ENCODE measurements around the gene PTK6. TPM values are rescaled to one million over a fixed set of nuclear protein-coding genes. Genes with fewer than 3 reads are reported as not detected.

Gene PTK6
- total and polyA plus RNA-seq, 8 donors = 0.61 to 4.5 (median 1.2) TPM

GRCh38 chr20:63580796-63581461 is 43.8 kb upstream of the PTK6 start:
- no peak overlapping the region for H3K4me3 ChIP-seq
- H3K36me3 ChIP-seq = no peaks in the 10 kb centered on the region
- TF ChIP-seq CTCF (IDR thresholded peaks at IDR 0.05) = no peak
- H3K27ac ChIP-seq = no peak overlapping the region
- no peaks in the 10 kb centered on the region for H3K27me3 ChIP-seq
- DNase-seq = peak in 2 of 6 donors; percentile 38 to 63
- intact Hi-C loops (cut with DNase I) = no loop called here
- WGBS, 2 donors = 49 to 57% methylated on average over 12 of the region's 12 CpGs
- no peaks in the 10 kb centered on the region for H3K9me3 ChIP-seq
- FAIRE-seq = no peak
- no peaks in the 10 kb centered on the region for H3K4me1 ChIP-seq
- peak in 3 of 4 donors; percentile 60 to 68 (median 62) for ATAC-seq

GRCh38 chr20:63579017-63579694 is 42.0 kb upstream of the PTK6 start:
- Histone ChIP-seq H3K9me3 (no peaks in the 10 kb centered on the region), H3K27me3 (no peaks in the 10 kb centered on the region), H3K36me3 (no peaks in the 10 kb centered on the region), H3K27ac (no peak overlapping the region), H3K4me1 (no peaks in the 10 kb centered on the region), H3K4me3 (no peak overlapping the region)
- ATAC-seq = no peak
- intact Hi-C loops (cut with DNase I) = no loop called here
- WGBS, 2 donors = 53 to 62% methylated on average over 19 of the region's 19 CpGs
- peak in 2 of 6 donors; percentile 30 to 36 for DNase-seq
- no peak for FAIRE-seq
- no peak for TF ChIP-seq CTCF (IDR thresholded peaks at IDR 0.05)

- intact Hi-C loops (cut with DNase I) = no loop called here
- peaks cover 0 to under 1% (median under 1%) of the 10 kb centered on the region in 3 donors for H3K4me1 ChIP-seq
- H3K36me3 ChIP-seq = no peaks in the 10 kb centered on the region
- ATAC-seq = no peak
- no peak overlapping the region for H3K4me3 ChIP-seq
- WGBS, 2 donors = 58 to 71% methylated on average over 26 of the region's 26 CpGs
- TF ChIP-seq CTCF (IDR thresholded peaks at IDR 0.05) = no peak
- no peak overlapping the region for H3K27ac ChIP-seq
- DNase-seq = peak in 2 of 6 donors; percentile 35 to 51
- FAIRE-seq = no peak
- no peaks in the 10 kb centered on the region for H3K9me3 ChIP-seq
- H3K27me3 ChIP-seq = no peaks in the 10 kb centered on the region
Observed at GRCh38 chr20:63578224-63579016, 41.2 kb upstream of the PTK6 start.

- no peaks in the 10 kb centered on the region for H3K27me3 ChIP-seq
- no peak overlapping the region for H3K27ac ChIP-seq
- intact Hi-C loops (cut with DNase I) = no loop called here
- DNase-seq (peak in 5 of 6 donors; percentile 69 to 92 (median 82)), ATAC-seq (peak in 3 of 4 donors; percentile 33 to 61 (median 58)), FAIRE-seq (no peak)
- TF ChIP-seq CTCF (IDR thresholded peaks at IDR 0.05) = no peak
- H3K4me3 ChIP-seq = no peak overlapping the region
- no peaks in the 10 kb centered on the region for H3K36me3 ChIP-seq
- WGBS, 2 donors = 43 to 44% methylated on average over 19 of the region's 19 CpGs
- peaks cover 0 to 8% (median 7%) of the 10 kb centered on the region in 3 donors for H3K4me1 ChIP-seq
- H3K9me3 ChIP-seq = no peaks in the 10 kb centered on the region
Observed at GRCh38 chr20:63577317-63577894, 40.2 kb upstream of the PTK6 start.
